PC-3 (cell line): ENCODE data around the gene SLC22A4.

Source experiments
- CTCF ChIP-seq: fragments of 300-600 bp; sonication (generic); conservative IDR thresholded peaks from 2 replicates; pipeline ENCODE4 v1.5.1; 2017; ENCODE audit warnings: antibody characterized with exemption, low read depth, mild to moderate bottlenecking, low read length
- EZH2 ChIP-seq: fragments of 300-600 bp; sonication (generic); IDR thresholded peaks from one replicate; pipeline ENCODE4 v1.6.1; 2017; ENCODE audit warnings: antibody characterized with exemption, mild to moderate bottlenecking, low read length; ENCODE audit not compliant: unreplicated experiment
- EZH2phosphoT487 ChIP-seq: fragments of 300-600 bp; sonication (generic); IDR thresholded peaks from 2 replicates; pipeline ENCODE4 v1.6.1; 2018; ENCODE audit warnings: mild to moderate bottlenecking, antibody characterized with exemption, low read length, borderline replicate concordance

DNA sequence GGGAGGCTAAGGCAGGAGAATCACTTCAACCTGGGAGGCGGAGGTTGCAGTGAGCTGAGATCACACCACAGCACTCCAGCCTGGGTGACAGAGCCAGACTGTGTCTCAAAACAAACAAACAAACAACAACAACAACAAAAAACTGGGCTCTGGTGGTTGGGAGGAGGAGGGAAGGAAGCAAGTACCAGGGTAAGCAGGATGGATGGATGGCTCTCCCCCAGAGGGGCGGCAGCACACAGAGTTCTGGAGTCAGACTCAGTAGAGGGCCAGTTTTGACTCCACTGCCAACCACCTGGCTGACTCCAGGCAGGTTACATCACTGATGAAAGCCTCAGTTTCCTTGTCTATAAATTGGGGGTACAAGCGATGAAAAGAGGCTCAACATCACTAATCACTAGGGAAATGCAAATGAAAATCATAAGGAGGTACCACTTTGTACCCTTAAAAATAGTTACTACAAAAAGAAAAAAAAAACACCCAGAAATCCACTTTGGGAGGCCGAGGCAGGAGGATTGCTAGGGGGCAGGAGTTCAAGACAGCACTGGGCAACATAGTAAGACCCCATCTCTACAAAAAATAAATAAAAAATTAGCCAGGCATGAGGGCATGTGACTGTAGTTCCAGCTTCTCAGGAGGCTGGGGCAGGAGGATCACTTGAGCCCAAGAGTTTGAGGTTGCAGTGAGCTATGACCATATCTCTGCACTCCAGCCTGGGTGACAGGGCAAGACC is 3.2 kb downstream of the SLC22A4 start:
- TF ChIP-seq CTCF (no peak), EZH2phosphoT487 (no peak), EZH2 (no peak)
